ENCODE measurements around the gene SLC11A2. TPM values are rescaled to one million over a fixed set of nuclear protein-coding genes. Genes with fewer than 3 reads are reported as not detected.

The SLC11A2 gene
- polyA plus RNA-seq, 3 donors, result 11.7 to 69.0 (median 14.9) TPM

GRCh38 chr12:51008329-51009055 is 17.7 kb downstream of the SLC11A2 start:
- Histone ChIP-seq H2AFZ (ENCODE audit: insufficient read depth, low read depth, low read length, poor library complexity, severe bottlenecking) (peak overlapping the region; percentile 59), H3K4me3 (replicated peaks in 1 of 3; ENCODE audit: low read depth in 2 of 3, low read length in 3 of 3) (peak overlapping the region; percentile 20 to 74 (median 59)), H3K27me3 (ENCODE audit: control insufficient read depth in 2 of 2, insufficient read depth in 2 of 2, low read length in 2 of 2) (no peaks in the 10 kb centered on the region), H3K9ac (ENCODE audit: insufficient read depth, low read length, poor library complexity, severe bottlenecking) (peak overlapping the region; percentile 34), H3K4me1 (ENCODE audit: control insufficient read depth in 1 of 2, insufficient read depth in 2 of 2, low read length in 2 of 2) (peaks cover 22 to 29% of the 10 kb centered on the region in 2 donors), H3K36me3 (replicated peaks in 1 of 2; ENCODE audit: control insufficient read depth in 1 of 2, insufficient read depth in 2 of 2, low read length in 2 of 2) (peaks cover 29 to 46% of the 10 kb centered on the region in 2 donors), H3K79me2 (ENCODE audit: insufficient read depth, low read length) (peaks cover 57% of the 10 kb centered on the region), H3K4me2 (replicated peaks; ENCODE audit: extremely low read depth, low read length, poor library complexity, severe bottlenecking) (peak overlapping the region; percentile 80), H3K27ac (ENCODE audit: low read depth in 1 of 2, low read length in 2 of 2) (peak overlapping the region; percentile 54 to 90), H3K9me3 (replicated peaks in 1 of 2; ENCODE audit: control insufficient read depth in 1 of 2, insufficient read depth in 1 of 2, low read length in 2 of 2) (no peaks in the 10 kb centered on the region), H4K20me1 (ENCODE audit: insufficient read depth, low read length) (peaks cover 24% of the 10 kb centered on the region)
- peaks cover 32% of the 10 kb centered on the region for H3K4me1 Mint-ChIP-seq
- WGBS (ENCODE audit: insufficient coverage), result no CpG with 5 or more reads among the region's 1 CpG
- no peaks in the 10 kb centered on the region for H3K9me3 Mint-ChIP-seq
- DNase-seq, result peak in 2 of 3 donors; percentile 25 to 34
- H3K27ac Mint-ChIP-seq, result peak overlapping the region; percentile 88 to 96 (median 92)
- H3K4me3 Mint-ChIP-seq, result peak overlapping the region; percentile 60 to 85
- intact Hi-C loops (cut with micrococcal nuclease), result loop anchor here in 1 of 2 donors (2.0 kb wide), 1 partner anchor 16 kb away; no protein-coding TSS in a partner anchor
- peaks cover 0 to 1% (median 0%) of the 10 kb centered on the region in 3 donors for H3K27me3 Mint-ChIP-seq (ENCODE audit: low read depth in 3 of 3)
- peaks cover 37 to 44% of the 10 kb centered on the region in 2 donors for H3K36me3 Mint-ChIP-seq
- TF ChIP-seq CTCF (IDR thresholded peaks at IDR 0.05), result no peak

- Histone ChIP-seq H3K4me3 (replicated peaks in 1 of 3; ENCODE audit: low read depth in 2 of 3, low read length in 3 of 3) (no peak overlapping the region), H3K9me3 (replicated peaks in 1 of 2; ENCODE audit: control insufficient read depth in 1 of 2, insufficient read depth in 1 of 2, low read length in 2 of 2) (no peaks in the 10 kb centered on the region), H4K20me1 (ENCODE audit: insufficient read depth, low read length) (peaks cover 8% of the 10 kb centered on the region), H3K36me3 (replicated peaks in 1 of 2; ENCODE audit: control insufficient read depth in 1 of 2, insufficient read depth in 2 of 2, low read length in 2 of 2) (peaks cover 40 to 71% of the 10 kb centered on the region in 2 donors), H3K79me2 (ENCODE audit: insufficient read depth, low read length) (peaks cover 29% of the 10 kb centered on the region), H3K4me1 (ENCODE audit: control insufficient read depth in 1 of 2, insufficient read depth in 2 of 2, low read length in 2 of 2) (peaks cover 21 to 22% of the 10 kb centered on the region in 2 donors), H3K27me3 (ENCODE audit: control insufficient read depth in 2 of 2, insufficient read depth in 2 of 2, low read length in 2 of 2) (no peaks in the 10 kb centered on the region), H3K4me2 (replicated peaks; ENCODE audit: extremely low read depth, low read length, poor library complexity, severe bottlenecking) (no peak overlapping the region), H3K9ac (ENCODE audit: insufficient read depth, low read length, poor library complexity, severe bottlenecking) (no peak overlapping the region), H2AFZ (ENCODE audit: insufficient read depth, low read depth, low read length, poor library complexity, severe bottlenecking) (no peak overlapping the region), H3K27ac (ENCODE audit: low read depth in 1 of 2, low read length in 2 of 2) (peak overlapping the region in 1 of 2 donors; percentile 31)
- Mint-ChIP-seq H3K36me3 (peaks cover 50 to 71% of the 10 kb centered on the region in 2 donors), H3K4me3 (no peak overlapping the region), H3K4me1 (peaks cover 22% of the 10 kb centered on the region), H3K27me3 (ENCODE audit: low read depth in 3 of 3) (peaks cover 0 to 3% (median 0%) of the 10 kb centered on the region in 3 donors), H3K27ac (peak overlapping the region in 4 of 7 donors; percentile 3 to 61 (median 4)), H3K9me3 (no peaks in the 10 kb centered on the region)
- intact Hi-C loops (cut with micrococcal nuclease), result no loop called here
- 86% methylated on average over 1 of the region's 3 CpGs for WGBS (ENCODE audit: insufficient coverage)
- no peak for DNase-seq
- TF ChIP-seq CTCF (IDR thresholded peaks at IDR 0.05), result no peak
These were observed 20.5 kb downstream of the SLC11A2 start for GRCh38 chr12:51005671-51006070.
